ENCODE measurements around the gene SLC16A12.
A peak's percentile ranks its signal among the peaks of the same experiment; 100 is the strongest.
"Not testable (repeated sequence)": the region's sequence is repeated elsewhere in the genome, so short reads cannot be mapped to it uniquely, and the experiment has no call there.

SLC16A12 gene

GRCh38 chr10:89414879-89415821, 120.2 kb downstream of the SLC16A12 start:
- peak; percentile 65 for DNase-seq

DNA sequence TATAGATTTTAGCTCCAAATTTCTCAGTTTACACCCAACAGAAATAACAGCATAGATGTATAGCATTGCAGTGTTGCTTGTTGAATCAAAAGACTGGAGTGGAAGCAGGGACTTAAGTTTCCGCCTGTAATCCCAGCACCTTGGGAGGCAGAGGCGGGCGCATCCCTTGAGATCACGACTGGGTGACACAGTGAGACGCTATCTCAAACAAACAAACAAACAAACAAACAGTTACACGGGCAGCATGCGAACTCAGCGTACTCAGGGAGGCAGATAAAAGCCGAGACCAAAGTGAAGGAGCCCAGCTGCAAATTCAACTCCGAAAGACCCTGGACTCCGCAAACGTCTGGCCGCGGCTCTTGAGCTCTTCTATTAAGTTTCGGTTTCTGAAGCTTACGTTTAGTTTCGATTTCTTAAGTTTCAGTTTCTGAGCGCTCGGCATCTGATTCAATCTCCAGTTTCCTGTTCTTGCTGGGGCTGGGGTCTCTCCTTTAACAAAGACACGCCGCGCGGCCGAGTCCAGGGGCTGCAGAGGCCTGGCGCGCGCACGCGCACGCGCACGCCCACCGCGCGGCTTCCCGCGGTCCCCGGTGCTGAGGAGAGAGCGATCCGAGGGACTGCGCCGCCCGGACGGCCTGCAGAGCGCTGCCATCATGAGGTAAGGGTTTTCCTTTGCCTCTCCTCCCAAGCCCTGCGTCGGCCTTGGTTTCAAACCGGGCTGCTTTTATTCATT, 121.1 kb downstream of the SLC16A12 start, which contains the start of gene IFIT5:
Gene IFIT5 (plus strand): TSS at position 423 of the 733 bp plus-strand sequence. CDS start 231 bp downstream, at position 654.
- DNase-seq, result peak; percentile 88

- no peak for DNase-seq
Observed at GRCh38 chr10:89413398-89413912, 121.9 kb downstream of the SLC16A12 start.

DNA sequence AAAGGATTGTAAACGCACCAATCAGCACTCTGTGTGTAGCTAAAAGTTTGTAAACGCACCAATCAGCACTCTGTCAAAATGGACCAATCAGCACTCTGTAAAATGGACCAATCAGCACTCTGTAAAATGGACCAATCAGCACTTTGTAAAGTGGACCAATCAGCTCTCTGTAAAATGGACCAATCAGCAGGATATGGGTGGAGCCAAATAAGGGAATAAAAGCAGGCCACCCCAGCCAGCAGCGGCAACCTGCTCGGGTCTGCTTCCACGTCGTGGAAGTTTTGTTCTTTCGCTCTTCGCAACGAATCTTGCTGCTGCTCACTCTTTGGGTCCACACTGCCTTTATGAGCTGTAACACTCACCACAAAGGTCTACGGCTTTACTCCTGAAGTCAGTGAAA, 123.1 kb downstream of the SLC16A12 start:
- DNase-seq, result not testable (repeated sequence)

- not testable (repeated sequence) for DNase-seq
Observed at GRCh38 chr10:89411135-89411534, 124.3 kb downstream of the SLC16A12 start.

GRCh38 chr10:89410551-89410950, 124.8 kb downstream of the SLC16A12 start:
- DNase-seq, result not testable (repeated sequence)

DNA sequence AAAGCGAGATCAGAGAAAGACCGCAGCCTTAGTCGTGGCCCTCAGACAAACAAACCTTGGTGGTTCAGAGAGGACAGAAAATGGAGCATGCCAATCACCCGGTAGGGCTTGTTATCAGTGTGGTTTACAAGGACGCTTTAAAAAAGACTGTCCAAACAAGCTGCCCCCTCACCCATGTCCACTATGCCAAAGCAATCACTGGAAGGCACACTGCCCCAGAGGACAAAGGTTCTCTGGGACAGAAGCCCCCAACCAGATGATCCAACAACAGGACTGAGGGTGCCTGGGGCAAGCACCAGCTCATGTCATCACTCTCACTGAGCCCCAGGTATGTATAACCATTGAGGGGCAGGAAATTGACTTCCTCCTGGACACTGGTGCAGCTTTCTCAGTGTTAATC, 126.1 kb downstream of the SLC16A12 start:
- not testable (repeated sequence) for DNase-seq

DNA sequence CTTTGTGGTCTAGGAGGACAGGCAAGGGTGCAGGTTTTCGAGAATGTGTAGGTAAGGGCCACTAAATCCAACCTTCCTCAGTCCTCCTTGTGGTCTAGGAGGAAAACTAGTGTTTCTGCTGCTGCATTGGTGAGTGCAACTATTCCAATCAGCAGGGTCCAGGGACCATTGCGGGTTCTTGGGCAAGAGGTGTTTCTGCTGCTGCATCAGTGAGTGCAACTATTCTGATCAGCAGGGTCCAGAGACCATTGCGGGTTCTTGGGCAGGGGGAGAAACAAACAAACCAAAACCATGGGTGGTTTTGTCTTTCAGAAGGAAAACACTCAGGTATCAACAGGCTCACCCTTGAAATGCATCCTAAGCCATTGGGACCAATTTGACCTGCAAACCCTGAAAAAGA, 127.6 kb downstream of the SLC16A12 start:
- DNase-seq, result not testable (repeated sequence)

DNA sequence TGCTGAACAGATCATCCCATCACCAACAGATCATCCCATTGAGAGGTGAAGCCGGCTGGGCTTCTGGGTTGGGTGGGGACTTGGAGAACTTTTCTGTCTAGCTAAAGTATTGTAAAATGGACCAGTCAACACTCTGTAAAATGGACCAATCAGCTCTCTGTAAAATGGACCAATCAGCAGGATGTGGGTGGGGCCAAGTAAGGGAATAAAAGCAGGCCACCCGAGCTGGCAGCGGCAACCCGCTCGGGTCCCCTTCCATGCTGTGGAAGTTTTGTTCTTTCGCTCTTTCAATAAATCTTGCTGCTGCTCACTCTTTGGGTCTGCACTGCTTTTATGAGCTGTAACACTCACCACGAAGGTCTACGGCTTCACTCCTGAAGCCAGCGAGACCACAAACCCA, 129.2 kb downstream of the SLC16A12 start:
- not testable (repeated sequence) for DNase-seq

- no peak for DNase-seq
Observed at GRCh38 chr10:89404104-89405047, 131.0 kb downstream of the SLC16A12 start.

- no peak for DNase-seq
Observed at GRCh38 chr10:89403043-89403442, 132.4 kb downstream of the SLC16A12 start.

DNA sequence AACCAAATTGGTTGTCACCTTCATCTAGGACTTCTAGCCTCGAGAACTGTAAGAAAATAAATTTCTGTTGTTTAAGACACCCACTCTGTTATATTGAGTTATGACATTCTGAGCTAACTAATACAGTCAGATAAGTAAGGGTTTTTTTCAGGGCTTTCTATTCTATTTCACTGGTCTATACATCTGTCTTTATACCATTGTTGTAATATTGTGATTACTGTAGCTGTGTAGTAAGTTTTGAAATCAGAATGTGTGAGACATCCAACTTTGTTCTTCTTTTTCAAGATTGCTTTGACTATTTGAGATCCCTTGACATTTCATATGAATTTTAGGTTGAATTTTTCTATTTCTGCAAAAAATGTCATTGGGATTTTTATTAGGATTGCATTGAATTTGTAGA, 135.4 kb downstream of the SLC16A12 start:
- no peak for DNase-seq

- no peak for DNase-seq
Observed at GRCh38 chr10:89398003-89398749, 137.2 kb downstream of the SLC16A12 start.

GRCh38 chr10:89395141-89395540, 140.3 kb downstream of the SLC16A12 start:
- DNase-seq, result no peak

GRCh38 chr10:89393898-89394297, 141.5 kb downstream of the SLC16A12 start:
- DNase-seq, result no peak

GRCh38 chr10:89392974-89393373, 142.4 kb downstream of the SLC16A12 start:
- DNase-seq, result peak; percentile 31

GRCh38 chr10:89391907-89392756, 143.3 kb downstream of the SLC16A12 start, which contains the start of gene IFIT1:
Gene IFIT1, plus strand, starts transcription at chr10:89392623. Its CDS starts 90 bp downstream, at chr10:89392713.
- peak; percentile 82 for DNase-seq

- DNase-seq, result not testable (repeated sequence)
Observed at GRCh38 chr10:89391226-89391576, 144.2 kb downstream of the SLC16A12 start.

DNA sequence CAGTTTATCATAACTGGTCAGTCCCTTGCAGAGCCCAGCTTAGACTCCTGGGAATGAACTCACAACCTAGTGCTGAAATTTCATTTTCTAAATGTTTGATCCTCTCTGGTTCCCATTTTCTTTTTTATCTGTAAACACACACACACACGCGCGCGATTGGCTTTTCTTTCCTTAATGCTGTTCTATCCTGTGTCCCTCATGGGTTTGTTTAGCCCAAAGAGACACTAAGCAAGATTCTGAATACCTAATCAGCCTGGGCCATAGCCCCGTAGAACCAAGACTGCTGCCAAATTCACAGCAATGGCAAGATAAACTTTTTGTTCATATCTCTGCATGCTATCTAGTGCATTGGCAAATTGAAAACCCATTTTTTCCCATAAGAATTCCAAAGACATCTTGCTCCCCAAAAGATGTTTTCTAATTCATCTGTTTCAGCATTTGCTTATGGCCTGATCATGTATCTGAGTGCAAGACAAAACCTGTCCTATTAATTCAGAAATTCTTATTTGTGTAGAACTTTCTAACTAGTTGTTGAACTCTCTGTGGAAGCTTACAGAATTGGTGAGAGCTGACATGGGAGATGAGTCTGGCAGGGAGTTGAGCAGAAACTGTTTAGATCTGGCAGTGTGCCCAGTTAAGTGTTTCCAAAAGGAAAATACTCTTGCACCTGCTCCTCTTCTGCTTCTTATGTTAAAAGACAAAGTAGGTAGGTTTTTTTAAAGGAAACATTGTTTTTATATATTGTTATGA, 144.7 kb downstream of the SLC16A12 start:
- no peak for DNase-seq

DNA sequence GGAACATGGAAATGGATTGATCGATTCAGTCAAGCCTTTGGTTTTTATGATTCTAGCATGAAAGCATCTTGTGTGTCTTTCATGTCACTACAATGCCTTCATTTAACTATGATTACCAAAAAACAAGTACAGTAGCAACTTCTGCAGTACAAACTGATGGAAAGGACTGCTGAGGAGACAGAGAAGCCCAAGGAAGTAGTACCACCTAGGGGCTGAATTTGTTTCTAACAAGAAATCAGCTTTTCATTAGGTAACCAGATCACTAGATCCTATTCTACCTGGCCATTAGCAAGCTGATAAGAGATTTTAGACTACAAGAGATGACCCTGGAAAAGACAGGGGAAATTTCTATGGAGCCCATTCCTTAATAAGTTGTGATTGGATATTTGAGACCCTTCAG, 146.1 kb downstream of the SLC16A12 start:
- no peak for DNase-seq

Data from femur (tissue), 1 donor.